Amygdala (tissue), 56 donors: ENCODE results near the gene TLL2.

Experiments
- DNase-seq, 56 donors: peaks; one replicate each; lab custom pipeline; 2025; lab: John Stamatoyannopoulos, UW

Gene TLL2

GRCh38 chr10:96402417-96403305 is 111.1 kb downstream of the TLL2 start:
- peak in 1 of 56 donors; percentile 9 for DNase-seq

- peak in 27 of 56 donors; percentile 10 to 52 (median 28) for DNase-seq
Observed at GRCh38 chr10:96401036-96401435, 112.7 kb downstream of the TLL2 start.

GRCh38 chr10:96400465-96400864 is 113.3 kb downstream of the TLL2 start:
- peak in 39 of 56 donors; percentile 5 to 67 (median 37) for DNase-seq

- DNase-seq, result no peak
Observed at GRCh38 chr10:96397902-96398301, 115.8 kb downstream of the TLL2 start.

DNA sequence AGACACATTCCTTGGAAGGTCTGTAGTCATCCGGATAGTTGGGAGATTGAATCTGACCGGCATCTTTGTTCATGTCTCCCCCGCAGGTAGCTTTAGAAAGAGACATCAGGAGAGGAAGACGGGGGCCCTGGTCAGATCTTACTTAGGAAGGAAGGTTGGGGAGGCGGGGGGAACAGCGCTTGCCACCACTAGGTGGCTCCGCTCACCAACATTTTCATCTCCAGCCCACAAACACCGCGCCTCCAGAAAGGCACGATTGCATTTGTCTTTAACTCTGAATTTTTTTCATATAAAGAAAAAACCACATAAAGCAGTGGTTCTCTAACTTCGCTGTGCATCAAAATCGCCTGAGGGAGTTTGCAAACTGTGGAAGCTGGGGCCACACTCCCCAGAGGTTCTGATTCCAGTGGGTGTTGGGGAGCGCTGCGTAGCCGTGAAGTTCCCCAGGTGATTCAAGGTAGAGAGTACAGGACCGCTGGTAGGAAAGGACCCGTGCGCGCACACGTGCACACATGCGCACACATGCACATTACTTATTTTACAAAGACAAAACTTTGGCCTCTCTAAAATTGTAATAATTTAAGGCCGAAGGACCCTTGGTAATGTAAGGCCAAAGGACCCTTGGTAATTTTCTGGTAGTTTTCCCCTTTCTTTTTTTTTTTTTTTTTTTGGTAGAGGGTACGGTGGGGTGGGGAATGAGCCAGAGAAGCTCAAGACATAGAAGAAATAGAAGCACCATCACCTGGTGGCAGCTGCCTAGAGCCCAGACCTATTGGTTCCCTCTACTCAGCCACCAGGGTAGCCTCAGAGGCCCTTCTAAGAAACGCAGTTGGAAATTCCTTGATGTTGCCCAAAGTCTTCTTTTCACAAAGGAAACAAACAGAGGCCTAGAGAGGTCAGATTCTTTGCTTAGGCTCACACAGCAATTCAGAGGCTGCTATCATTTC is 117.5 kb downstream of the TLL2 start:
- DNase-seq, result peak in 46 of 56 donors; percentile 8 to 84 (median 42)

DNA sequence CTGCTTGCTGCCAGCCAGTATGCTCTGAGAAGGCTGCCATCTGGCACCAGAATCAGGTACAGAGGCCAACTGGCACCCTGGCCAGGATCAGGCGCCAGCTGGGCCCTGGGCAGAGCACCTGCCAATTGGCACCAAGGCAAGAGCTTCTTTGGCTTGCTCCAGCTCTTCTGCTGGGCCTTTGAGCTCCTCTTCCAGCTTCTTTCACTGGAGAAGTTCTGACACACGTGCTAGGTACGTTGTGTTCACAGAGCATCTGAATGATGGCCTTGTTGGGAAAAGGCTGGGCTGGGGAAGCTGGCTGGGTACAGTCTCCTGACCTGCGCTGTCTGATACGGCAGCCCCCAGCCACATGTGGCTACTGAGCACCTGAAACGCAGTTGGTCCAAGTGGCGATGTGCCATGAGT is 123.3 kb downstream of the TLL2 start:
- DNase-seq, result peak in 51 of 56 donors; percentile 5 to 85 (median 59)

GRCh38 chr10:96389785-96390184 is 123.9 kb downstream of the TLL2 start:
- DNase-seq, result no peak

GRCh38 chr10:96387601-96388000 is 126.1 kb downstream of the TLL2 start:
- no peak for DNase-seq

GRCh38 chr10:96387161-96387560 is 126.6 kb downstream of the TLL2 start:
- DNase-seq, result no peak

DNA sequence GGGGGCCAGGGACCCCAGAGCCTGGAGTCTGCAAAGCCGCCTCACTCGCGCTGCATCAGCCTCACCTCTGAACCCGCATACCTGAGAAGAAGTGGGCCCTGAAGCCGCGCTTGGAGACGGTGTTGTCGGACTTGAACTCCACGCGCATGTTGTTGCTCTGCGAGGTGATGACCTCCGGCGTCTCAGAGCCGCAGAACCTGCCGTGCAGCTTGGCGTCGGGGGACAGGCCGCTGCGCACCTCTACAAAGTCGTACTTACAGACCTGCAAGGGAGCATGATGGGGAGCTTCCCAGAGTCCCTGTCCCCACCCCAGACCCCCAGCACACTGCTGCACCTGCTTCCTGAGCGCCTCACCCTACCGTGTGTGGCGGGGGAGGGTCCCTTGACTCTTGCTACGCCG is 129.2 kb downstream of the TLL2 start:
- no peak for DNase-seq

DNA sequence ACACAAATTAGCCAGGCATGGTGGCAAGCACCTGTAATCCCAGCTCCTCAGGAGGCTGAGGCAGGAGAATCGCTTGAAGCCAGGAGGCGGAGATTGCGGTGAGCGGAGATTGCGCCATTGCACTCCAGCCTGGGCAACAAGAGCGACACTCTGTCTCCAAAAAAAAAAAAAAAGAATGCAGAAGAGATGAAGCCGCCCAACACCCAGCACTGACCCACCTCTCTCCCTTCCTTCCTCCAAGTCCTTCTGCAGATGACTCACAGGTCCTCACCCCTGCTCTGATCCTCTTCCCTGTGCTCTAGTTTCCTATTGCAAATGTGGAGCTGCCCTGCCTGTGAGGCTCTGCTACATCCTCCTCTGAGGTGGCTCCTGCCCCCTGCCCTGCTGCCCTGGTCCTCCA is 132.9 kb downstream of the TLL2 start:
- DNase-seq, result no peak

GRCh38 chr10:96379758-96380157 is 134.0 kb downstream of the TLL2 start:
- no peak for DNase-seq

DNA sequence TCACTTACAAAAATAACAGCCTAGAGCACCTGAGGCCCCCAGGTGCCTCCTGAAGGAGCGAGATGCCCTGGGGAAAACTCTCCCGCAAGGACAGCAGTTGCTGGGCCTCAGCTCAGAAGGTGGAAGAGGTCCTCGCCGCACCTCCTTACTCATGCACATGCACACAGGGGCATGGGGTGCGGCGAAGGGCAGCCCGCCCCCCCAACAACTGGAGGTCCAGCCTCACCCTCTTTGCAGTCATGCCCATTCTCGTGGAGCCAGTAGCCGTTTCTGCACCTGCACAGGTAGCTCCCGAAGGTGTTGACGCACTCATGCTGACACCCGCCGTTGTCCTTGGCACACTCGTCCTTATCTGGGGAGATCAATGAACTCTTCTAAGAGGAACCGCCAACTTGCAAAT is 135.0 kb downstream of the TLL2 start:
- no peak for DNase-seq

DNA sequence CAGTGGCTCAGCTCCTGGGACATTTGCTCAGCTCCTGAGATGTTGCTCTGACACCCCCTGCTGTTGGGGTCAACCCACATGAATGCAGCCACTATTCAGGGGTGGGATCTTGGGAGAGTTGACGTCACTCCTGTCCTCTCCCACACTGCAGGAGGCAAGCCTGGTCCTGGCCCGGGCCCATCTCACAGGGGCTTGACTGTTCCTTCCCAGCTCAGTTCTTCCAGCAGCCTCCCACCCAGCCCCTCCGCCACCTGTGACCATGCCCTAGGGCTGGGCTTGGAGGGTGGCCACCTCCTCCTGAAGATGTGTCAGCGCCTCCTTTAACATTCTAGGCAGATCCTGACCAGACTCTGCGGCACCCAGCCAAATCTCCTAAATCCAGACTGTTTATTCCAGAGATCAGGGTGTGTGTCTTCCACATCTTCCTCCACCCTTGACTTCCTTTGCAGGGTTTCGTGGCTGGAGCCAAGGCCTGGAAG is 135.9 kb downstream of the TLL2 start:
- DNase-seq, result no peak

DNA sequence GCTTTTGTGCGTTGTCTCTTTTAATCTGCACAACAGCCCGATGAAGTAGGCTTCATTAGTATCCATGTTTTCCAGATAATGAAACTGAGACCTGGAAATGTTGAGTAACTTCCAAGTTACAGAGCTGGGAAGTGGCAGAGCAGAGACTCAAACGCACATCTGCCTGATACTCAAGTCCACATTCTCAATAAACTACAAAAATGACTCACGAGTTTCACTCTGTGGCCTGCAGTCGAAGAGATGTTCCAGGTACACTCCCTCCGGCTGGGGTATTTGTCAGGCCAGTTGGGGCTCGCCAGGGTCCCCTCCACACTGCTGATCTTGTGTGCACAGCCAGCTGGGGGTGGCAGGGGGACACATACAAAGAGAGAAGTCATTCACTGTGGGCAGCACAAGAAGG is 137.2 kb downstream of the TLL2 start:
- no peak for DNase-seq

DNA sequence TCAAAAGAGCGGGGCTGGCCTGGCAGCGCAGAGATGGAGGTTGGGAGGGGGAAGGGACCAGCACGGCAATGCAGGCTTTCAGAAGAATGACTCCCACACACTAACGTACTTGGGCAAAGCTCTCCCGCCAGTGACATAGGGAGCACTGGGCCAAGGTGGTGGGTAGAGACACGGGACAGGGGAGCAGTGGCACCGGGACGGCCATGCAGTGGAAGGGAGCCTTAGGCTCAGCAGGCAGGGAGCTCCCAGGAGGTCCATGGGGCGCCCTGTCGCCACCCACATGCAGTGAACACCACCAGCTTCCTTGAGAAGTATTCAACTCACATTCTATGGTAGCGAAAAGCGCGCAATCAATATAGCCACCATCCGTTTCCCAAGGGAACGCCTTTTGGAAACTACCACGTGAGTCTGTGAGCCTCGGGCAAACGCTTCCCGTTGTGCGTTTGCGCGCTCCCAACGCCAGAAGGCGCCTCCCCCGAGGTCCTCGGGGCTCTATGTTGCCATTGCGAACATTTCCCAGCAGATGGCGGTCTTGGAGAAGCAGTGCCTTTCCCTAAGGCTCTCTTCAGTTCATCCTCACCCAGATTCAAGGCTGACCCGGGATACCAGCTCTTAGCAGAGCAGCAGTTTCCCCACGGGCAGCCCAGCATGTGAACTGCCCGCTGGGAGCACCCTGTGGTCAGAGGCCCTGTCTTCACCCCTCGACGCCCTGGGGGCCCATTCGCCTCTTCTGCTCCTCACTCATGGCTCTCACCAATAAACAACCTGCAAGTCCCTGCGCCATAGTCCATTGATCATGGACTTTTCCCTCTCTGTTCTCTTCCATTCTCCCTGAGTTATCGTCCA is 138.5 kb downstream of the TLL2 start:
- DNase-seq, result peak; percentile 26 to 94 (median 82)

DNA sequence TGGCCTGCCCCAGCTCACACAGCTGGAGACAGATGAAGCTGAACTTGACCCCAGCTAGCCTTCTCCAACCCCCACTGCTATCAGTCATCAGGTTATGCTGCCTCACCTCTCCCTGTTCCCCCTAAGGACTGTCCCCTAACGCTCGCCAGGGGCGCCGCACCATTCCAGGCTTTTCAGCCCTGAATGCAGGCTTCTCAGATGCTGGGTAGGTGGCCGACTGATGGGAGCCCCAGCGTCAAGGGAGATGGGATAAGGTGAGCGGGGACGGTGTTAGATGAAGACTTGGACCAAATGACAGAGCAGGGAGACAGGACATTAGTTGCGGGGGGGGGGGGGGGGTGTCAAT is 139.1 kb downstream of the TLL2 start:
- DNase-seq, result peak in 6 of 56 donors; percentile 34 to 62 (median 50)

- no peak for DNase-seq
Observed at GRCh38 chr10:96374004-96374403, 139.7 kb downstream of the TLL2 start.

DNA sequence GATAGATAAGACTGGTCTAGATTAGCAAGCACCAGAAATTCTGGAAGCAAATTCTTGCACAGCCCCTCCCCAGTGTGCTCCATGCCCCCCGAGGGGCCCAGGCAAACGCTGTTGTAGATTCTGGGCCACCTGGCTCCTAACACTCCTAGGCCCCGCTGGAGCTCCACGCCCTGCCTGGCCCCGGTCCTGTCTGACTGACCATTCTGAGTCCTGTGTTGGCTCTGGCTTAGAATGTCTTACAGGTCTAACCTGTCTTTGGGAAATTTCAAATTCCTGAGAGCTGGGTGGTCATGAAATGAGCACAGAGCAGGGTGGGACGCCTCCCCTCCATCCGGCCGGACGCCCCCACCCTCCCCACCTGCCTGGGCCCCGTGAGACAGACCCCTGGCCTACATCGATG is 142.4 kb downstream of the TLL2 start:
- no peak for DNase-seq

GRCh38 chr10:96370584-96371157 is 143.1 kb downstream of the TLL2 start:
- peak in 38 of 56 donors; percentile 11 to 77 (median 36) for DNase-seq
